Breast epithelium (tissue), 3 donors: ENCODE data around the gene SRSF9.

Source experiments
- POLR2A ChIP-seq: fragments of 450-650 bp; IDR thresholded peaks from one replicate; pipeline ENCODE4 v1.6.1; 2016; ENCODE audit warnings: antibody characterized with exemption, mild to moderate bottlenecking, moderate library complexity
- POLR2AphosphoS5 ChIP-seq, 3 donors: sonication (generic); formaldehyde crosslinking; IDR thresholded peaks; one replicate each; pipeline ENCODE4 v1.6.1; 2017; ENCODE audit warnings: antibody characterized with exemption in 3 of 3
- TF ChIP-seq, protein P1 (sequence below), 3 donors: fragments of 450-650 bp; IDR thresholded peaks; one replicate each; pipeline ENCODE4 v1.5.1; 2016 to 2017; ENCODE audit warnings: antibody characterized with exemption in 3 of 3, mild to moderate bottlenecking in 3 of 3, moderate library complexity in 3 of 3

GRCh38 chr12:120514002-120514401 lies 44.5 kb upstream of the SRSF9 start:
- TF ChIP-seq, protein P1, sequence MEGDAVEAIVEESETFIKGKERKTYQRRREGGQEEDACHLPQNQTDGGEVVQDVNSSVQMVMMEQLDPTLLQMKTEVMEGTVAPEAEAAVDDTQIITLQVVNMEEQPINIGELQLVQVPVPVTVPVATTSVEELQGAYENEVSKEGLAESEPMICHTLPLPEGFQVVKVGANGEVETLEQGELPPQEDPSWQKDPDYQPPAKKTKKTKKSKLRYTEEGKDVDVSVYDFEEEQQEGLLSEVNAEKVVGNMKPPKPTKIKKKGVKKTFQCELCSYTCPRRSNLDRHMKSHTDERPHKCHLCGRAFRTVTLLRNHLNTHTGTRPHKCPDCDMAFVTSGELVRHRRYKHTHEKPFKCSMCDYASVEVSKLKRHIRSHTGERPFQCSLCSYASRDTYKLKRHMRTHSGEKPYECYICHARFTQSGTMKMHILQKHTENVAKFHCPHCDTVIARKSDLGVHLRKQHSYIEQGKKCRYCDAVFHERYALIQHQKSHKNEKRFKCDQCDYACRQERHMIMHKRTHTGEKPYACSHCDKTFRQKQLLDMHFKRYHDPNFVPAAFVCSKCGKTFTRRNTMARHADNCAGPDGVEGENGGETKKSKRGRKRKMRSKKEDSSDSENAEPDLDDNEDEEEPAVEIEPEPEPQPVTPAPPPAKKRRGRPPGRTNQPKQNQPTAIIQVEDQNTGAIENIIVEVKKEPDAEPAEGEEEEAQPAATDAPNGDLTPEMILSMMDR (IDR thresholded peaks at IDR 0.05) = no peak
- TF ChIP-seq POLR2AphosphoS5 (IDR thresholded peaks at IDR 0.05) (no peak), POLR2A (no peak)
